ENCODE results near the gene ZFR2.
"Not testable (repeated sequence)": the region's sequence is repeated elsewhere in the genome, so short reads cannot be mapped to it uniquely, and the experiment has no call there.

Gene ZFR2

GRCh38 chr19:3874695-3875094 lies 5.9 kb upstream of the ZFR2 start:
- DNase-seq = not testable (repeated sequence)

DNA sequence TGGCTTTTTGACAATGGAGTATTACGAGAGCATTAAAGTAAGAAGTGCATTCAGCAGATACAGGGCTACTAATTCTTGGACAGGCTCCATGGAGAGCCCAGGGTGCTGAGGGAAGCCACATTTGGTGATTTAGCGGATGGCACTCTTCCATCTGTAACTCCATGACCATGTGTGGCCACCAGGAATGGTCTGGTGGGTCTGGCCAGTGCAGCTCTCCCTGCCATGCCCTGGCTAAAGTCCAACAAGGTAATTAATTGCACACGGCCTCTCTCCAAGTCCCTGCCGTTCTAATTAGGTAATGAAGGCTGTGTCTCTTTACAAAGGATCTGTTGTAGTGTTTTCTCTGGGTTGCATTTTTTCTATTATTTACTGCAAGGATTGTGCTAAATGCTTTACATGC lies 4.3 kb upstream of the ZFR2 start:
- no peak for DNase-seq

DNA sequence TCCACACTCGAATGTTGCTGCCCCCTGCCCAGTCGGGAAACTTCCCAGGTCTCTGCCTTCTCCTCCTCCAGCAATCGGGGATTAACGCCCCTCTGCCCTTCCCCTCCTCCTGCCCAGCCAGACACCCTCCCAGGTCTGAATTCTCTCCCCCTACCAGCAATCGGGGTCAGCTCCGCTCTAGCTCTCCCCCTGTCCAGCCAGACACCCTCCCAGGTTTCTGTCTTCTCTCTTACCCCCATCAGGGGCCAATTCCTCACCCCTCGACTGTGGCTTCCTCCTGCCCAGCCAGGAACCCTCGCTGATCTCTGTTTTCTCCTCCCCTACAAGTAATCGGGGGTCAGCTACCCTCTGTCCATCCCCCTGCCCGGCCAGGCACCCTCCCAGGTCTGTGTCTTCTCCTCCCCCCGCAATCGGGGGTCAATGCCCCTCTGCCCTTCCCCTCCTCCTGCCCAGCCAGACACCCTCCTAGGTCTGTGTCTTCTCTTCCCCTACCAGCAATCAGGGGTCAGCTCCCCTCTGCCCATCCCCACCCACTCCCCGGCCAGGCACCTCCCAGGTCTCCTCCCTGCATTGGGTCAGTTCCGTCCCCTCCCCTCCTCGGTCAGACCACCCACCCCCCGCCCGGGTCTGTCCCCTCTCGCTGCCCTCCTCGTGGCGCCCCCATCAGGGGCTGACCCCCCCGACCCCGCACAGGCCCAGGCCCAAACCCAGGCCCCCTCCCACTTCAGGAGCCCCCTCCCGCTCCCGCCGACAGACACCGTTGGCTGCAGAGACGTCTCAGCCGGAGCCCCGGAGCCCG lies 668 bp downstream of the ZFR2 start:
- no peak for DNase-seq

DNA sequence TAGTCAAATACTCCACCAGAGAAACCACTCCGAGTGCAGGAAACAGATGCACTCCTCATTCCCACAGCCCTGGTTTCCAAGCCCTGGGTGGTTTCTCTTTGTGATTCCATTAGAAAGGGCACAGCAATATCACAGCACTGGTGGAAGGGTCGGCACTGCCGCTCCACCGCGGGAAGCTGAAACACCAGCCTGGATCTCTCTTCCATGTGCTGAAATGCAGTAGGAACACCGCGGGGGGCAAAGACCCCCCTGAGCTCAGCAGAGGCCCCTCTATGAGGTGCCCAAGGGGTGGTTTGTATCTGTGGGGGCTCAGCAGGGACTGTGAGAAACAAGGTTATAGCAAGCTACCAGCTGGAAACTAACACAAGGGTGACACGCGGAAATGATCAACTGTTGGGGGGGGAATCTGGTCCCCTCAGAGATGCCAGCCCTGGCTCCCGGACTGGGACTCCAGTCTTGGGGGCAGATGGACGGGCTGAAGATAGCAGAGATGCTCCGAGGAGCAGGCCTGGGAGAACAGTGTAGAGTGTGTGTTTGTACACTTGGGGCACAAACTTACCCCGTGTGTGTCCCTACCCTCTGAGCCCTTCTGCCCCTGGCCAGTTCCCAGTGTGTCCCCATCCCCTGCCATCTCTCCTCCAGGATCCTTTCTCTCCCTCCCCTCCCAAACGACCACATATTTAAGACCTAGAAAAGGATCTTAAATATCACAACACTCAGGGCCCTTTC lies 1.8 kb downstream of the ZFR2 start:
- DNase-seq = peak in 1 of 51 donors; percentile 15

DNA sequence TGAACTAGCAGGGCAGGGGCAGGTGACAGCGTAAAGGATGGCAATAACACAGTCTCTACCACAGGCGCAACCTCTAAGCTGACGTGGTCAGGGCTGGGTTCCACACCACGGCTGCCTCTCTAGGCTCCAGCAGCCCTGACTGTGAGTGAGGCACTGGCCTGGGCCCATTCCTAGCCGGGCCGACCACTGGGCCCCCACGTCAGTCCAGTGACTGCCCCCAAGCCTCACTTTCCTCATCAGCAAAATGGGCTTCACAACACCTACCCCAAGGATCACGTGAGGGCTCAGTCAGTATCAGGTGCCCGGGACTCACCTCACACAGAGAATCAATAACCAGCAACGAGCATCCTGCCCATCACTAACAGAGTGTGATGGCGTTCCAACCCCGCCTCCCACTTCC lies 5.2 kb downstream of the ZFR2 start:
- DNase-seq = no peak

- DNase-seq = no peak
Measured at GRCh38 chr19:3862826-3863500, 5.9 kb downstream of the ZFR2 start.

DNA sequence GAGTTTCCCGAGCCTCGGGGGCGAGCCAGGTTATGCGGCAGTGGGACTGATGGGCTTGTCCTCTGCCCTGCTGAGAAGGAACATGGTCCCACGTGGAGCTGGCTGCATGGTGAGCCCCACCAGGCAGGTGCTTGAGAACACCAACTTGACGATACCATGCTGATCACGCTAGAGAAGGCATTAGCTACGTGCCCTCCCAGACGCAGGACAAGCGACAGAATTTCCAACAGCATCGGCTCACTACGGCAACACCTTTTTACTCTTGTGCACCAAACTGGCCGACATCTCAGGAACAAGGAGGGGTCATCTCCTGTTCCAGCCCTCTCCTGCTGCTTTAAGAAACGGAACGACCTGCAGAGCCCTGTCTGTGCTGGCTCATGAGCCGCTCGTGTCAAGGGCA lies 8.3 kb downstream of the ZFR2 start:
- DNase-seq = no peak

GRCh38 chr19:3857449-3858003 lies 11.3 kb downstream of the ZFR2 start:
- DNase-seq = peak in 17 of 51 donors; percentile 1 to 49 (median 23)

GRCh38 chr19:3855320-3855719 lies 13.5 kb downstream of the ZFR2 start:
- DNase-seq = no peak

GRCh38 chr19:3852614-3853254 lies 16.1 kb downstream of the ZFR2 start:
- no peak for DNase-seq

- DNase-seq = no peak
Measured at GRCh38 chr19:3852177-3852511, 16.7 kb downstream of the ZFR2 start.

GRCh38 chr19:3851254-3852176 lies 17.3 kb downstream of the ZFR2 start:
- DNase-seq = no peak

- no peak for DNase-seq
Measured at GRCh38 chr19:3850320-3850972, 18.4 kb downstream of the ZFR2 start.

DNA sequence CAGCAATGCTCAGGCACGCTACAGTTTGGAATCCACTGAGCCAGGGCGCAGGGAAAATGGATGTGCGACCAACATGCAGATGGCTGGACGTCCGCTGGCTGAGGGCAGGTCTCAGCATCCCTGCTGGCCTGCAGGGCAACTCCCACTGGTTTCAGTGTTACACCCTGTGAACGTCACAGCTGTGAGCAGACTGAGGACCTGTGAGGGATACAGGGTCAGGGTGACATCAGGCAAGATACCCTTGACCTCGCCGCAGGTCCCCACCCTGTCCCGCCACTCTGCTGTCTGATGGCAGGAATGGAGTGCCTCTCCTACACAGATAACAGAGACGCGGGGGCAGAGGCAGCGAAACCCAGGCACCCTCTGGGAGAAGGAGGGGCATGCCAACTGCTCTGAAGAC lies 19.1 kb downstream of the ZFR2 start:
- DNase-seq = no peak

DNA sequence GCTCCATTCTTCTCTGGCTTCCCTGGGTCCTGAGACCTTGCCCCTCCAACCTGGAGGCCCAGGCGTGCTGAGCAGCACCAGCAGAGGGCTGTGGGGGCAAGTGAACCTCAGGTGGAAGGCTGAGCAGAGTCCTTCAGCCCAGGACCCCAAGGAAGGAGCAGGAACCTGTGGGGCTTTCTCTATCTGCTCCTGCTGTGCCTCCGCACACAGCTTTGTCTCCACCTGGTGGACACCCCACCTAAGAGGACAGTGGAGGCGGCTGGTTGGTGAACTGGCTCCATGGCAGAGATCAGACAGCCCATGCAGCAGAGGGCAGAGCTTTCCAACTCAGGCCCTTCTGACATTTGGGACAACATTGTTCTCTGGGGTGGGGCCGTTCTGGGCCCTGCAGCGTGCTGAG lies 19.7 kb downstream of the ZFR2 start:
- no peak for DNase-seq

DNA sequence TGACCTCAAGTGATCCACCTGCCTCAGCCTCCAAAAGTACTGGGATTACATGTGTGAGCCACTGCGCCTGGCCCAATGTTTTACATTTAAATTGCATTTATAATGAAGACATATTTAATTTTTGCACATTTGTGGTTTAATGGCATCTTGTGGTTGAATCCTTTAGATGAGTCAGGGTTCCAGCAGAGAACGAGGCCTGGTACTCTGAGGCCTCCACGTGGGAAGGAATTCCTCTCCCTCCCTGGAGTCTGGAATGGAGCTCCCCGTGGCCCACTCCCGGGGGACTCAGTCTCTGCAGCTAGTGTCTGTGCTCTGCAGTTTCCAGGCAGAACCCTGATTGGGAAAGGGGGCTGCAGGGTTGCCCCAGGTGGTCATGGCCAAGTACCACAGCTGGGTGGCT lies 24.2 kb downstream of the ZFR2 start:
- no peak for DNase-seq

GRCh38 chr19:3842948-3843347 lies 25.9 kb downstream of the ZFR2 start:
- no peak for DNase-seq

- DNase-seq = no peak
Measured at GRCh38 chr19:3840804-3841203, 28.0 kb downstream of the ZFR2 start.

DNA sequence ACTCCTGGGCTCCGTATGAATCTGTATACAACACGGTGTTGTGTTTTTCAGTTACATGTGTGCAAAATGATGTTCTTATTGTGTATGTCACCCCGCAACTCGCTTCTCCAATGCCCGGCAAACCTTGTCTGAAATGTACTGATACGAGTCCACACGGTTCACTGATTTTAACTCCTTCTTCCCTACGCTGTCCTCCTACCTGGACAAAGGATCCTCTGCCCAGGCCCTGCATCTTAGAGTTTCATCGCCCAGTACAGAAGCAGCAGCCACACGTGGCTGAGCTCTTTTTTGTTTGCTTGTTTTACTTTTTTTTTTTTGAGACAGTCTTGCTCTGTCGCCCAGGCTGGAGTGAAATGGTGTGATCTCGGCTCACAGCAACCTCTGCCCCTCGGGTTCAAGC lies 28.9 kb downstream of the ZFR2 start:
- DNase-seq = no peak

- no peak for DNase-seq
Measured at GRCh38 chr19:3838661-3839060, 30.2 kb downstream of the ZFR2 start.
